ENCODE data around the gene PAN2. TPM values are rescaled to one million over a fixed set of nuclear protein-coding genes. Genes with fewer than 3 reads are reported as not detected.
"Not testable (repeated sequence)": the region's sequence is repeated elsewhere in the genome, so short reads cannot be mapped to it uniquely, and the experiment has no call there.

PAN2 gene
- total and polyA plus RNA-seq, 5 donors, result 33.1 to 58.3 (median 48.9) TPM

GRCh38 chr12:56342290-56342689, 8.5 kb upstream of the PAN2 start:
- H3K4me1 ChIP-seq (ENCODE audit: control insufficient read depth, insufficient read depth, low read length); H3K4me3 ChIP-seq (ENCODE audit: low read length); DNase-seq; intact Hi-C loops (cut with DNase I); ATAC-seq; H3K27me3 ChIP-seq (ENCODE audit: control insufficient read depth, insufficient read depth); H3K9me3 ChIP-seq (ENCODE audit: control insufficient read depth, low read length); H3K27ac ChIP-seq (ENCODE audit: low read length): not testable (repeated sequence)
- WGBS, result 98% methylated on average over 2 of the region's 2 CpGs

DNA sequence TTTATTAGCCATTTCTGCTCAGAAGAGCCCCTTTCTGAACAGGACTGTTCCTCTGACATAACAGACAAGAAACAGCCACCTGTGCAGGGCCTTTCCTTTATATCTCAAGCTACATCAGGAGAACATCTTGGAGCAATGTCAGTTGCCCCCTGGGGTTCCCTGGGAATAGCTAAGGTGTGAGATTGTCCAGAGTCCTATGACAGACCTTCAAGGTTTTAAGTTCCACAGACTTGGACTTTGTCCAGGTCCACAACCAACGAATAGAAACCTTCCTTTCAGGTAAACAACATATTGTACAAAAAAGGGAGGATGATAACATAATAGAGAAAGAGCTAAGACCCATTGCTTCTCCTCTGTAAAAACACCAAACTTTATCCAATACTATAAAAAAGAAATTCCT, 7.8 kb upstream of the PAN2 start:
- Histone ChIP-seq H3K27me3 (ENCODE audit: control insufficient read depth, insufficient read depth) (no peaks in the 10 kb centered on the region), H3K4me3 (ENCODE audit: low read length) (no peak overlapping the region), H3K27ac (ENCODE audit: low read length) (no peak overlapping the region), H3K9me3 (ENCODE audit: control insufficient read depth, low read length) (no peaks in the 10 kb centered on the region), H3K4me1 (ENCODE audit: control insufficient read depth, insufficient read depth, low read length) (no peaks in the 10 kb centered on the region)
- intact Hi-C loops (cut with DNase I), result no loop called here
- no peak for ATAC-seq
- WGBS, result 50% methylated on average over 1 of the region's 1 CpG
- DNase-seq, result no peak

GRCh38 chr12:56339158-56339422, 5.3 kb upstream of the PAN2 start:
- DNase-seq (no peak), ATAC-seq (no peak)
- Histone ChIP-seq H3K4me1 (ENCODE audit: control insufficient read depth, insufficient read depth, low read length) (no peaks in the 10 kb centered on the region), H3K27ac (ENCODE audit: low read length) (no peak overlapping the region), H3K27me3 (ENCODE audit: control insufficient read depth, insufficient read depth) (no peaks in the 10 kb centered on the region), H3K9me3 (ENCODE audit: control insufficient read depth, low read length) (no peaks in the 10 kb centered on the region), H3K4me3 (ENCODE audit: low read length) (no peak overlapping the region)
- intact Hi-C loops (cut with DNase I), result loop anchor here in 1 of 4 donors (10.0 kb wide), 1 partner anchor 126 kb away; the partner anchor contains the start of gene SPRYD4
- 94% methylated on average over 1 of the region's 1 CpG for WGBS

GRCh38 chr12:56338308-56339157, 4.7 kb upstream of the PAN2 start, which contains the start of gene IL23A:
Gene IL23A, plus strand, starts transcription at chr12:56338884. Its CDS starts 161 bp downstream, at chr12:56339045.
- no peaks in the 10 kb centered on the region for H3K27me3 ChIP-seq (ENCODE audit: control insufficient read depth, insufficient read depth)
- no peak within 1 kb of the TSS for H3K27ac ChIP-seq (ENCODE audit: low read length)
- no peak for DNase-seq
- intact Hi-C loops (cut with DNase I), result loop anchor here in 1 of 4 donors (10.0 kb wide), 1 partner anchor 126 kb away; the partner anchor contains the start of gene SPRYD4
- WGBS, result 32% methylated on average over 9 of the region's 9 CpGs
- H3K4me1 ChIP-seq (ENCODE audit: control insufficient read depth, insufficient read depth, low read length), result no peaks in the 10 kb centered on the region
- no peak within 1 kb of the TSS for H3K4me3 ChIP-seq (ENCODE audit: low read length)
- no peaks in the 10 kb centered on the region for H3K9me3 ChIP-seq (ENCODE audit: control insufficient read depth, low read length)
- no peak for ATAC-seq

DNA sequence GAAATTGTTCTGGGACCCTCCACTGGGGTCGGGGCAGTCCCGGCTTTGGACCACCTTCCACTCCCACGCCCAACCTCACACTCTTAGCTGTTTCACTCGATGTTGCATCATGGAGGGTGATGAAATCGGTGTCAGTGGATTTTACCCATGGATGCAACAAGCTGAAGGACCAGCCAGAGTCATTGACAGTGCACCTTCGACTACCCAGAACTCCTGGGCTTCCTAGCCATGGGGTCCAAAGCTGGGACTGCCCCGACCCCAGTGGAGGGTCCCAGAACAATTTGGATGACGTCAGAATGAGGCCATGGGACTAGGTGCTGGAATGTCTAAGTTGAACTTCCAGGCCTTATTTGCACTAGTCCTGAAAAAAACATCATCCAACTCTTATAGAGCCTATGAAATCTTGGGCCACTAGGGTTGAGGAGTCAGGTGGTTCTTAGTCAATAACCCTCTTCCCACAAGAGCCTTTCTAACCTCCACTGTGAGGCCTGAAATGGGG, 4.0 kb upstream of the PAN2 start:
- Histone ChIP-seq H3K4me3 (ENCODE audit: low read length) (no peak overlapping the region), H3K4me1 (ENCODE audit: control insufficient read depth, insufficient read depth, low read length) (peaks cover 4% of the 10 kb centered on the region), H3K27me3 (ENCODE audit: control insufficient read depth, insufficient read depth) (no peaks in the 10 kb centered on the region), H3K9me3 (ENCODE audit: control insufficient read depth, low read length) (no peaks in the 10 kb centered on the region), H3K27ac (ENCODE audit: low read length) (no peak overlapping the region)
- ATAC-seq (no peak), DNase-seq (no peak)
- WGBS, result 81% methylated on average over 8 of the region's 8 CpGs
- intact Hi-C loops (cut with DNase I), result loop anchor here in 1 of 4 donors (10.0 kb wide), 1 partner anchor 127 kb away; the partner anchor contains the start of gene SPRYD4

DNA sequence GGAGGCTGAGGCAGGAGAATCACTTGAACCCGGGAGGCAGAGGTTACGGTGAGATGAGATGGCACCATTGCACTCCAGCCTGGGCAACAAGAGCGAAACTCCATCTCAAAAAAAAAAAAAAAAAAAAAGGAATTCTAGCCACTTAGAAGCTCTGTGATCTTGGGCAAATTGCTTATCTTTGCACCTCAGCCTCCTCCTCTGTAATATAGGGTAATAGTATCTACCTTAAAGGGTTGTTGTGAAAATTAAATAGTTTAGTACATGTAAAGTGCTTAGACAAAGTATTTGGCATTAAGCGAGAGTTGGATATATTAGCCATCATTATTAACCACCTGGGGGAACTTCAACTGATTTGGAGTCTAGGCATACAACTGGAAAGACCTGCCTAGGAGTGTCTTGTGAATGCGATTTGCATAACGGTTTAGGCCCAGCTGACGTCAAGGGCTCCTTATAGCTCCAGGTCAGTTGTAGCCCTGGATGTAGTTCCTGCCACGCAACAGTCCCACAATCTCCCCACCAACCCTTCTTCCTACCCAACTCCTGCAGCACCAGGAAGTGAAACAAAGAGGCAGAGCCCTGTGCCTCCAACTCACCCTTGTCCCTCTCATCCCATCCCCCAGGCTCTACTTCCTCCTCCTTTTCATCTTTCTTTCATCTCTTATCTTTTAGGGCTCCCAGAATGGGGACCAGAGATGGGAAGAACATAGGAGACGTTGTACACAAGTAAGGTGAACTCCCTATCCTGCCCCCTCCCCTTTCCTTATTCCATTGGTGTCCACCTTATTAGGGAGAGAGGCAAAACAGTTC, 2.8 kb upstream of the PAN2 start:
- no peak overlapping the region for H3K27ac ChIP-seq (ENCODE audit: low read length)
- ATAC-seq, result no peak
- peaks cover 7% of the 10 kb centered on the region for H3K4me1 ChIP-seq (ENCODE audit: control insufficient read depth, insufficient read depth, low read length)
- intact Hi-C loops (cut with DNase I), result loop anchor here in 1 of 4 donors (10.0 kb wide), 1 partner anchor 128 kb away; the partner anchor contains the start of gene SPRYD4
- H3K4me3 ChIP-seq (ENCODE audit: low read length), result no peak overlapping the region
- WGBS, result 81% methylated on average over 9 of the region's 9 CpGs
- H3K9me3 ChIP-seq (ENCODE audit: control insufficient read depth, low read length), result no peaks in the 10 kb centered on the region
- no peak for DNase-seq
- no peaks in the 10 kb centered on the region for H3K27me3 ChIP-seq (ENCODE audit: control insufficient read depth, insufficient read depth)

DNA sequence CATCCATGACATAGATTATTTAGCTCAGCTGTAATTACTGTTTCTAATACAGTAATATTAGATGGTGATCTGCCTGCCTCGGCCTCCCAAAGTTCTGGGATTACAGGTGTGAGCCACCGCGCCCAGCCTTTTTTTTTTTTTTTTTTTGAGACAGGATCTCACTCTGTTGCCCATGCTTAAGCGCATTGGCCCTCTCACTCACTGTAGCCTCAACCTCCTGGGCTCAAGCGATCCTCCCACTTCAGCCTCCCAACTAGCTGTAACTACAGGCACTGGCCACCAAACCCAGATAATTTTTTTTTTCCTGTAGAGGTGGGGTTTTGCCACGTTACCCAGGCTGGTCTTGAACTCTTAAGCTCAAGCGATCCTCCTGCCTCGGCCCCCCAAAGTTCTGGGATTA, 1.7 kb upstream of the PAN2 start:
- H3K4me3 ChIP-seq (ENCODE audit: low read length); DNase-seq; H3K27me3 ChIP-seq (ENCODE audit: control insufficient read depth, insufficient read depth); H3K27ac ChIP-seq (ENCODE audit: low read length); ATAC-seq; H3K9me3 ChIP-seq (ENCODE audit: control insufficient read depth, low read length); H3K4me1 ChIP-seq (ENCODE audit: control insufficient read depth, insufficient read depth, low read length): not testable (repeated sequence)
- WGBS, result 94% methylated on average over 8 of the region's 8 CpGs
- intact Hi-C loops (cut with DNase I), result loop anchor here in 1 of 4 donors (10.0 kb wide), 1 partner anchor 129 kb away; the partner anchor contains the start of gene SPRYD4

DNA sequence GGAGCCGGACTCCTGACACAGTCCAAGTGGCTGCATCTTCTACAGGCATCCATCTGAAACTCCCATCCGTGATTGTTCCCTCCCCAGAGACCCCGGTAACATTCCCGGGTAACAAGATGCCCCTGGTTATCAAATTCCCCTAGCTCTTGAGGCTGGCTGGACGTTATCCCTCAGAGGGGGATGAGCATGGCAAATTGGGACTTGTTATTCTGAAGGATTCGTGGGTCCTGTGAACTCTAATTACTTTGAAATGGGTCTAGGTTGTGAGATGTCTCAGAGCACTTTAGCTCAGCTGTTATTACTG, 642 bp upstream of the PAN2 start:
- no peak for DNase-seq
- Histone ChIP-seq H3K4me3 (ENCODE audit: low read length) (peak overlapping the region; percentile 77), H3K4me1 (ENCODE audit: control insufficient read depth, insufficient read depth, low read length) (peaks cover 7% of the 10 kb centered on the region), H3K27ac (ENCODE audit: low read length) (peak overlapping the region; percentile 96), H3K27me3 (ENCODE audit: control insufficient read depth, insufficient read depth) (no peaks in the 10 kb centered on the region), H3K9me3 (ENCODE audit: control insufficient read depth, low read length) (no peaks in the 10 kb centered on the region)
- 9% methylated on average over 6 of the region's 6 CpGs for WGBS
- intact Hi-C loops (cut with DNase I), result loop anchor here in 1 of 4 donors (10.0 kb wide), 1 partner anchor 130 kb away; the partner anchor contains the start of gene SPRYD4
- no peak for ATAC-seq

GRCh38 chr12:56333197-56333678, 562 bp downstream of the PAN2 start:
- 24% methylated on average over 8 of the region's 8 CpGs for WGBS
- intact Hi-C loops (cut with DNase I), result loop anchor here in 1 of 4 donors (10.0 kb wide), 1 partner anchor 132 kb away; the partner anchor contains the start of gene SPRYD4
- Histone ChIP-seq H3K27me3 (ENCODE audit: control insufficient read depth, insufficient read depth) (no peaks in the 10 kb centered on the region), H3K27ac (ENCODE audit: low read length) (peak overlapping the region; percentile 96), H3K4me3 (ENCODE audit: low read length) (peak overlapping the region; percentile 77), H3K4me1 (ENCODE audit: control insufficient read depth, insufficient read depth, low read length) (peaks cover 7% of the 10 kb centered on the region), H3K9me3 (ENCODE audit: control insufficient read depth, low read length) (no peaks in the 10 kb centered on the region)
- peak; percentile 1 to 7 for ATAC-seq
- DNase-seq, result no peak

- Histone ChIP-seq H3K27me3 (ENCODE audit: control insufficient read depth, insufficient read depth) (no peaks in the 10 kb centered on the region), H3K4me1 (ENCODE audit: control insufficient read depth, insufficient read depth, low read length) (peaks cover 7% of the 10 kb centered on the region), H3K27ac (ENCODE audit: low read length) (peak overlapping the region; percentile 96), H3K9me3 (ENCODE audit: control insufficient read depth, low read length) (no peaks in the 10 kb centered on the region), H3K4me3 (ENCODE audit: low read length) (peak overlapping the region; percentile 77)
- ATAC-seq (peak in 1 of 2 donors; percentile 5), DNase-seq (no peak)
- intact Hi-C loops (cut with DNase I), result loop anchor here in 1 of 4 donors (10.0 kb wide), 1 partner anchor 132 kb away; the partner anchor contains the start of gene SPRYD4
- WGBS, result 89% methylated on average over 11 of the region's 11 CpGs
These were observed 1.1 kb downstream of the PAN2 start for GRCh38 chr12:56332512-56333196.

Data from right cardiac atrium (tissue), 5 donors.